ENCODE data around the gene ABCA2.

The ABCA2 gene

GRCh38 chr9:137030538-137031527 lies 2.8 kb upstream of the ABCA2 start:
- peak; percentile 57 to 85 (median 73) for DNase-seq

GRCh38 chr9:137030006-137030405 lies 2.0 kb upstream of the ABCA2 start:
- peak; percentile 30 to 52 (median 40) for DNase-seq

GRCh38 chr9:137029058-137029936 lies 1.3 kb upstream of the ABCA2 start:
- peak; percentile 85 to 94 (median 89) for DNase-seq

- peak; percentile 70 to 93 (median 84) for DNase-seq
These were observed 423 bp upstream of the ABCA2 start for GRCh38 chr9:137028263-137029057.

- DNase-seq = no peak
These were observed 1.2 kb downstream of the ABCA2 start for GRCh38 chr9:137026828-137027227.

GRCh38 chr9:137026384-137026783 lies 1.7 kb downstream of the ABCA2 start:
- no peak for DNase-seq

GRCh38 chr9:137025517-137025966 lies 2.5 kb downstream of the ABCA2 start:
- DNase-seq = no peak

- DNase-seq = no peak
These were observed 4.5 kb downstream of the ABCA2 start for GRCh38 chr9:137023583-137023991.

- no peak for DNase-seq
These were observed 4.9 kb downstream of the ABCA2 start for GRCh38 chr9:137023157-137023556.

GRCh38 chr9:137022662-137023008 lies 5.4 kb downstream of the ABCA2 start:
- no peak for DNase-seq

GRCh38 chr9:137021979-137022661 lies 5.9 kb downstream of the ABCA2 start:
- peak; percentile 64 to 79 (median 72) for DNase-seq

- no peak for DNase-seq
These were observed 6.5 kb downstream of the ABCA2 start for GRCh38 chr9:137021568-137021978.

GRCh38 chr9:137020771-137021567 lies 7.1 kb downstream of the ABCA2 start:
- no peak for DNase-seq

- DNase-seq = no peak
These were observed 8.0 kb downstream of the ABCA2 start for GRCh38 chr9:137019891-137020683.

GRCh38 chr9:137018761-137019559 lies 9.1 kb downstream of the ABCA2 start:
- no peak for DNase-seq

- no peak for DNase-seq
These were observed 10.1 kb downstream of the ABCA2 start for GRCh38 chr9:137017791-137018497.

GRCh38 chr9:137017071-137017470 lies 11.0 kb downstream of the ABCA2 start:
- DNase-seq = no peak

GRCh38 chr9:137016436-137016835 lies 11.6 kb downstream of the ABCA2 start:
- no peak for DNase-seq
